Activated T-cell treated with anti-CD3 and anti-CD28 coated beads for 48 hours (primary cell): Measurements from ENCODE around the gene RYR1.
A peak's percentile ranks its signal among the peaks of the same experiment; 100 is the strongest.
"Not testable (repeated sequence)": the region's sequence is repeated elsewhere in the genome, so short reads cannot be mapped to it uniquely, and the experiment has no call there.

Experiments
- DNase-seq: peaks from one replicate; pipeline ENCODE4 v3.0.0-alpha.2; 2020; ENCODE audit warnings: low read depth

Gene RYR1

DNA sequence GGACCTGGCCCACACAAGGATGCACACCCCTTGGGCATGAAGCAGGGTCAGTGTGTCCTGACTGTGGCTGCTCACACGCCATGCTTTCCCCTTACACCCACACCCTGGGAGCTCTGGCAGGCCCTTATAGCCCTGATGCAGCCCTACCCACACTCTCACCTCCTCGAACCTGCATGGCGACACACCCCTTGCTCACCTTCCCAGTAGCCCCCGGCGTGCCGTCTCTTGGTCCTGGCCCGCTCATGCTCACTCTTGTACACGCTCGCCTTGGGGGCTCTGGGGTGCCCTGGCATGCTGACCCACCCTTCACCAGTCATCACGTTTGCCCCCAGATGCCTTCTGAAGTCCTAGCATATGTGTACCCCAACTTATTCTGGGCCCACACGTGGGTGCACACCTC lies 128.2 kb downstream of the RYR1 start:
- no peak for DNase-seq

GRCh38 chr19:38562096-38562495 lies 128.6 kb downstream of the RYR1 start:
- DNase-seq = no peak

GRCh38 chr19:38563475-38563874 lies 130.0 kb downstream of the RYR1 start:
- no peak for DNase-seq

DNA sequence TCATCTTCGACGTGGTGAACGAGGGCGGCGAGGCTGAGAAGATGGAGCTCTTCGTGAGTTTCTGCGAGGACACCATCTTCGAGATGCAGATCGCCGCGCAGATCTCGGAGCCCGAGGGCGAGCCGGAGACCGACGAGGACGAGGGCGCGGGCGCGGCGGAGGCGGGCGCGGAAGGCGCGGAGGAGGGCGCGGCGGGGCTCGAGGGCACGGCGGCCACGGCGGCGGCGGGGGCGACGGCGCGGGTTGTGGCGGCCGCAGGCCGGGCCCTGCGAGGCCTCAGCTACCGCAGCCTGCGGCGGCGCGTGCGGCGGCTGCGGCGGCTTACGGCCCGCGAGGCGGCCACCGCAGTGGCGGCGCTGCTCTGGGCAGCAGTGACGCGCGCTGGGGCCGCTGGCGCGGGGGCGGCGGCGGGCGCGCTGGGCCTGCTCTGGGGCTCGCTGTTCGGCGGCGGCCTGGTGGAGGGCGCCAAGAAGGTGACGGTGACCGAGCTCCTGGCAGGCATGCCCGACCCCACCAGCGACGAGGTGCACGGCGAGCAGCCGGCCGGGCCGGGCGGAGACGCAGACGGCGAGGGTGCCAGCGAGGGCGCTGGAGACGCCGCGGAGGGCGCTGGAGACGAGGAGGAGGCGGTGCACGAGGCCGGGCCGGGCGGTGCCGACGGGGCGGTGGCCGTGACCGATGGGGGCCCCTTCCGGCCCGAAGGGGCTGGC lies 131.6 kb downstream of the RYR1 start:
- peak; percentile 29 for DNase-seq

DNA sequence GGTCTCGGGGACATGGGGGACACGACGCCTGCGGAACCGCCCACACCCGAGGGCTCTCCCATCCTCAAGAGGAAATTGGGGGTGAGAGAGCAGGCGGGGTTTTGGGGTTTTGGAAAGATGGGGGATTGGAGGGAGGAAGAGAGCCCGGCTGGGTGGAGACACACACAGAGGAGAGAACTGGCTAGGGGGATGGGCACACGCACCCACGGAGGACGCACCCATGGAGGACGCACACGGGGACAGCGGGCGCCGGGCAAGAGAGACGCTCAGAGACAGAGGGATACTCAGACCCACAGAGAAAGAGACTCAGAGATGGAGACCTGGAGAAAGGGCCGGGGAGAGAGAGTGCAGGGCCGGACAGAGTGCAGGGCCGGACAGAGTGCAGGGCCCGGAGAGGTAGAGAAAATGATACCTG lies 132.2 kb downstream of the RYR1 start:
- no peak for DNase-seq

- DNase-seq = no peak
These were observed 136.0 kb downstream of the RYR1 start for GRCh38 chr19:38569368-38569983.

- no peak for DNase-seq
These were observed 138.2 kb downstream of the RYR1 start for GRCh38 chr19:38571682-38572081.

- DNase-seq = no peak
These were observed 144.3 kb downstream of the RYR1 start for GRCh38 chr19:38577826-38578225.

GRCh38 chr19:38579304-38579703 lies 145.8 kb downstream of the RYR1 start:
- DNase-seq = not testable (repeated sequence)

DNA sequence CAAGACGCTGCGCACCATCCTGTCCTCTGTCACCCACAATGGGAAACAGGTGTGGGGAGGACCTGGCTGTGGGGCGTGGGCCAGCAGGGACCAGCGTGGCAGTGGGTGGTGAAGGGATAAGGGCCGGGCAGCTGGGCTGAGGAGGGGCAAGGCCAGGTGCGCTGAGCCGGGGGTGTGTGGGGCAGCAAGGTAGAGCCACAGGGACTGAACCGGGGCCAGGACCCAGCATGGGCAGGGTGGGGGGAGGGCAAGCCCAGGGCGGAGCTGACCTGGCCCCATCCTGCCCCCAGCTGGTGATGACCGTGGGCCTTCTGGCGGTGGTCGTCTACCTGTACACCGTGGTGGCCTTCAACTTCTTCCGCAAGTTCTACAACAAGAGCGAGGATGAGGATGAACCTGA lies 146.6 kb downstream of the RYR1 start:
- no peak for DNase-seq

DNA sequence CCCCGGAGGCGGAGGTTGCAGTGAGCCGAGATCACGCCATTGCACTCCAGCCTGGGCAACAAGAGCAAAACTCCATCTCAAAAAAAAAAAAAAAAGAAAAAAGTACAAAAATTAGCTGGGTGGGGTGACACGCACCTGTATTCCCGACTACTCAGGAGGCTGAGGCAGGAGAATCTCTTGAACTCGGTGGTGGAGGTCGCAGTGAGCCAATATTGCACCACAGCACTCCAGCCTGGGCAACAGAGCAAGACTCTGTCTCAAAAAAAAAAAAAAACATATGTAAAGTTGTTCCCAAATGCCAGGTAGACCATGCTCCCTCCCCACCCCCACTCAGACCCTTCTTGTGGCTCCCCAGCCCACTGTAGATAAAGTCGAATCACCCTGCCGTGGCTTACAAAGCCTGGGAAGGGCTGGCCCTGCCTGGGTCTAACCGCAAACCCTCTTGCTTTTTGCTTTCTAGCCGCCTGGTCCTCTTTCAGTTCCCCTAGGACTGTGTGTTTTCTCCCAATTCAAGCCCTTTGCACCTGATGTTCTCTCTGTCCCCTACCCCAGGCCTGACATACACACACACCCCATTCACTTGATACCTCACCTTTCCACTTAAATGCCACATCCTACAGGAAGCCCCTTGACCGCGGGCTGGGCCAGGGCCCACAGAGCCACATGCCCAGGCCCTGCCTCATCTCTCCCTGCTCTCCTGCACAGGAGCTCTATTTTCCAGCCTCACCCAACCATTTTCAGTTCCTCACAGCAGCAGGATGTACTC lies 149.9 kb downstream of the RYR1 start:
- no peak for DNase-seq

- no peak for DNase-seq
These were observed 150.5 kb downstream of the RYR1 start for GRCh38 chr19:38583985-38584305.

DNA sequence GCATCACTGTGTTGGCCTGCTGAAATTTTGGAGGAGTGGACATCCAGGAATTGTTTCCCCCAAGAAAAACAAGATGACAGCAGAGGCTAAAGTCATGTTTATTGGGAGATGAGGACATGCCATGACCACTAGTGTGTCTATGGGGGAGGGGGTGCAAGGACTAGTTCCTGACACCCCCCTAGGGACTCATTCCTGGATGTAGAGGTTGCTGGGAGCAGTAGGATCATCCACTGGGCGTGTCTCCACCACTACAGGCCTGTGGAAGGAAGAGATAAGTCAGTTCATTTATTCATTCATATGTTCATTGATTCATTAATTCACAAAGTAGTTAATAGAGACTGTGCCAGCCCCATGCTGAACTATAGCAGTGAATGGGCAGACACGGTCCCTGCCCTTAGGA lies 154.1 kb downstream of the RYR1 start:
- DNase-seq = no peak

- no peak for DNase-seq
These were observed 154.6 kb downstream of the RYR1 start for GRCh38 chr19:38588041-38588440.

- DNase-seq = no peak
These were observed 159.4 kb downstream of the RYR1 start for GRCh38 chr19:38592940-38593339.

DNA sequence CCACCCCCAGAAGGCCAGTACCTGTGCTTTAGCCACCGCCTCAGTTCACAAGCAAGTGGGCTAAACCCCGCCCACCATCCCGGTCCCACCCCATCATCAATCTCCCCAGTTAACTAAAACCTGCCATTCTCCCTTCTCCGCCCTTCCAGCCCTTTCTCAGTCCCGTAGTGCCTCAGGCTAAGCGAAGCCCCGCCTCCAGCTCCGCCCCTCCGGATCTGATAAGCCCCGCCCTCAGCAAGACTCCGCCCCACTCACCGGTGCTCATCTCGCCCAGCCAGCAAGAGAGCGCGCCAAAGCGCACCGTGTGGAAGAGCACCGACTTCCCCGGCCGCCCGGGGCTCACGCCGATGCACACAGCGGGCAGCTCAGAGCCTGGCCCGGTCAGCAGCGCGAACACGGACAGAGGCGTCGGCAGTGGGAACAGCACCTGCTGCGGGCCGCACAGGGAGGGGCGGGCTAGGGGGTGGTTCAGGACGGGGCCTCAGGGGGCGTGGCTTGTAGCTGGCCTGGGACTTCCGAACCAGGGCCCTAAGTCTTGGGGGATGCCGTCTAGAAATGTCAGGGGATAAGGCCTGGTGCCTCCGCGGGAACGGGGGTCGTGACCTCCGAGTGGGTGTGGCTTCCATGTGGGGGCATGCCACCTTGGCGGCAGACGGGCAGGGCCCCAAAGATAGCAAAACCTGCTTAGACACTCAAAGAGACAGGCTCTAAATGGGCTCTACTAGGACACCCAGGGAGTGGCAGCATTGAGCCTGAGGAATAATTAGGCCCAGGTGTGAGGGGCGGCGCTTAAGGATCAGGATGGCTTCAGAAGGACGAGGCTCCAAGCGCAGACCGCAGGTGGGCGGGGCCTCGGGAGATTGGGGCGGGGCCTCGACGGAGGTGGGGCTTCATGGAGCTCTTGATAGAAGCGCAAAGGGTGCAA lies 162.8 kb downstream of the RYR1 start:
- peak; percentile 18 for DNase-seq

DNA sequence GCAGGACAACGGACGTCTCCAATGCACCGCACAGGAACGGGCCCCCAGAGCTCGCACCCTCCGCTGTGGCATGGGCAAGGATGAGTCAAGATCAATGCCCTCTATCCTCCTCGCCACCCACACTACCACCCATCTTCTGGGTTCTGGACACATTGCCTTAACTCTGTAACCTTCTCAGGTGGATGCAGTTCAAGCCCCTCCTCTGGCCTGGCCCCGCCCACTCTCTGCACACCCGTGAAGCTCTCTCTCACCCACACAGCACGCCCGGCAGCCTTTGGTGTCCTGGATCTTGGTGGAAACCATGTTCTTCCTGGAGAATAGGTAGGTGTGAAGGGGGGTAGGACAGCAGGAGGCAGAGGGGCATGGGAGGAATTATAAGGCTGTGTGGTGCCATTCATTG lies 163.6 kb downstream of the RYR1 start:
- DNase-seq = no peak

DNA sequence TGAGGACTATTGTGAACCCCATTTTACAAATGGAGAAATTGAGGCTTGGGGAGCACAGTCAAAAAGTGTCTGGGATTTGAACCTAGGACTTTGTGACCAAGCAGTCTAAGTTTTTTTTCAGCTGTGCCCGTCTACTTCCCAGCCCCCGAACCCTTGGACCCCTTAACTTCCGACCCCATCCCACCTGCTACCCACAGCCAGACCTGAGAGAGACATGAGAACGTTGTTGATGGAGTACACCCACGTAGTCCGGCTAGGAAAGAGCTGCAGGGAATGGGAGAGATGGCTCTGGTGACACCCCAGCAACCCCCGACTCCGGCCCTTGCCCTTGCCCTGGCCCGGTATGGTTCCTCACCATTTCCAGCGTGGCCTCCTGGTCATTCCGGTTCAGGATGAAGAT lies 166.2 kb downstream of the RYR1 start:
- no peak for DNase-seq

DNA sequence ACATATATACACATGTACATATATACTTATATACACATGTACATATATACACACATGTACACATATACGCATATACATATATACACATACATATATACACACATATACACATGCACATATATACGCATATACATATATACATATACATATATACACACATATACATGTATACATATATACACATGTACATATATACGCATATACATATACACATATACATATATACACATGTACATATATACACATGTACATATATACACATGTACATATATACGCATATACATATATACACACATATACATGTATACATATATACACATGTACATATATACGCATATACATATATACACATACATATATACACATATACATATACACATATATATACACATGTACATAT lies 169.4 kb downstream of the RYR1 start:
- not testable (repeated sequence) for DNase-seq

- DNase-seq = no peak
These were observed 172.6 kb downstream of the RYR1 start for GRCh38 chr19:38606131-38606530.

GRCh38 chr19:38614289-38614688 lies 180.8 kb downstream of the RYR1 start:
- DNase-seq = no peak

DNA sequence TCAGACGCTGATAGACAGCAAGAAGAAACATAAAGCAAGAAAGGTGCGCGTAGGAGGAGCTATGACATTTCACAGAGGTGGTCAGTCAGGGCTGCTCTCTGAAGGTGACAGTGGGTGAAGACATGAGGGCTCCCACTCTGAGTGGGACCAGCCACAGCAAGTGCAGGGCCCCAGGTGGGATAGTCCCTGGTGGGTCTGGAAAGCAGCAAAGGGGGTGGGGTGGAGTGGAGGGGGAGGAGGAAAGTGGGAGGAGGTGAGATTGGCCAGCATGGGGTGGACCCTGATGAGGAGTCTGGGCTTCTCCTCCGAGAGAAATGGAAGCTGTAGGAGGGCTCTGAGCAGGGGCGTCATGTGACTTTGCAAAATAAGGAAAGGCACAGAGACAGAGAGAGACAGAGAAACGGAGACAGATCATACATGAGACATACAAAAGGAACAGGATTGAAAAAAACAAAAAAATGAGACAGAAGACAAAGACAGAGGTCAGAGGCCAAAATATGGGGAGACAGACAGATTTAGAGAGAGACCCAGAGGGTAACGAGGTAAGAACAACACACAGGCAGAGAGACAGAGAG lies 181.6 kb downstream of the RYR1 start:
- DNase-seq = no peak
